Stimulated activated CD8-positive, alpha-beta memory T cell treated with anti-CD3 and anti-CD28 coated beads, Interleukin-4, amount 100 ng/mL, for 4 hours (primary cell): Measurements from ENCODE around the gene SERPINA5.

Experiments
- DNase-seq, 2 donors: peaks; one replicate each; pipeline ENCODE4 v3.0.0-alpha.2; 2020; ENCODE audit warnings: low read depth in 2 of 2, low spot score in 1 of 2

Gene SERPINA5, protein sequence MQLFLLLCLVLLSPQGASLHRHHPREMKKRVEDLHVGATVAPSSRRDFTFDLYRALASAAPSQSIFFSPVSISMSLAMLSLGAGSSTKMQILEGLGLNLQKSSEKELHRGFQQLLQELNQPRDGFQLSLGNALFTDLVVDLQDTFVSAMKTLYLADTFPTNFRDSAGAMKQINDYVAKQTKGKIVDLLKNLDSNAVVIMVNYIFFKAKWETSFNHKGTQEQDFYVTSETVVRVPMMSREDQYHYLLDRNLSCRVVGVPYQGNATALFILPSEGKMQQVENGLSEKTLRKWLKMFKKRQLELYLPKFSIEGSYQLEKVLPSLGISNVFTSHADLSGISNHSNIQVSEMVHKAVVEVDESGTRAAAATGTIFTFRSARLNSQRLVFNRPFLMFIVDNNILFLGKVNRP

GRCh38 chr14:94581127-94581999 lies at the start of gene SERPINA5:
Gene SERPINA5, plus strand, starts transcription at chr14:94581426. Its CDS starts 5,937 bp downstream, at chr14:94587363.
- no peak for DNase-seq

DNA sequence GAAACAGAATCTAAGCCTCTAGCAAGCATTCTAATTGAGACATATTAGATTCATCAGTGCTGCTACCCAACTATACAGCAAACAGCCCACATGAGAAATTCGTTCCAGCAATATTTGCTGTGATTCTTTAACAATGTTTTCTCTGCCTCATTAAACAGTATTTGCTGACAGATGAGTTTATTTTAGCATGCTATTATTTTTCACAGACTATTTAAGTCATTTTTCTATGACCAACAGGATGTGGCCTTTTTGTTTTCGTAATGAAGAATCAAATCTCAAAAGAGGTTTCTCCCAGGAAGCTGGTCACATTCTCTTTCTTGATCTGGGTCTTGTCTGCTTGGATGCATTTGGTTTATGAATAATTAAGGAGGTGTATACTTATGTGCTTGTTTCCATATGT lies 48.8 kb upstream of the SERPINA5 start:
- DNase-seq = no peak

DNA sequence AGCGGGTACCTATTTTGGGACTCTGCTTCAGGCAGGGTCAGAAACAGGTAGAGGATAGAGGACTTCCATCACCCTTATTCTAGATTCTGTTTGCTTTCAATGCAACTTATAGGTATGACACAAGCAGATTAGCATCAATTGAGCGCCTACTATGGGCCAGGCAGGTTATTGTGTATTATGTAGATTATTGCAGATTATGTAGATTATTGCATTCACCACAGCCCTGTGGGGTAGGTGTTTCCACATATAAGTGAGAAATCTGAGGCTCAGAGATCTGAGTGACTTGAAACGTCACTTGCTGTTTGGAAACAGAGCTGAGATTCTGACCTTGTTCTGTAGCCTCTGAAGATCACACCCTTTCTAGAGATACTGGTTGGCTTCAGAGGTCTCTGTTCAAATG lies 45.7 kb upstream of the SERPINA5 start:
- no peak for DNase-seq

- DNase-seq = no peak
Observed at GRCh38 chr14:94536836-94537235, 44.4 kb upstream of the SERPINA5 start.

DNA sequence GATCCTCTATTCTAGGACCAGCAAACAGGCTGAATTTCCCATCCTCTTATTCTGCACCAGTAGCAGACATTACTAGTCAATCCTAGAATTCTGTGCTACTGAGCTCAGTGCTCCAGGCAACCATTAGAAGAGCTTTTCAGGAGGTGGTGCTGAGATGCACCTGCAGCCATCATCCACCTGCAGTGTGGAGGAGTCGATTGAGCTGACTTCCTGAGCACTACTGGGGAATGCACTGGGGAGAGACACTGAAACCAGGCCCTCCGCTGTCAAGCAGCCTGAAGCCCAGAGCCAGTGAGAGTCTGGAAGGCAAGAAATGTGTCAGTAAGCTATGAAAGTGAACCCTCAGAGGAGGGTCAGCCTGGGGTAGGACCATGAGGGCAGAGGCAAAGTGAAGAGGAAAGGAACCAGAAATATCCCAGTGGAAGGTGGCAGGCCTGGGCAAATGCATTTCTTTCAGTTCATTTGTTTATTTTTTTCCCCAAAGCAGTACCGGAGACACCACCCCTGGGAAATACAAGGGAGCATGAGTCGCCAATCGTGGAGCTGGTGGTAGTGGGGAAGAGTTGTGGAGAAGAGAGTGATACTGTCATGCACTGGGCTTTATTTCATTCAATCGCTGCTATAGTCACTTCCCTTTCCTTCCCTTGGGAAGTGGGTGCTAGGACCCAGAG lies 43.0 kb upstream of the SERPINA5 start:
- DNase-seq = no peak

- no peak for DNase-seq
Observed at GRCh38 chr14:94539181-94539580, 42.0 kb upstream of the SERPINA5 start.

DNA sequence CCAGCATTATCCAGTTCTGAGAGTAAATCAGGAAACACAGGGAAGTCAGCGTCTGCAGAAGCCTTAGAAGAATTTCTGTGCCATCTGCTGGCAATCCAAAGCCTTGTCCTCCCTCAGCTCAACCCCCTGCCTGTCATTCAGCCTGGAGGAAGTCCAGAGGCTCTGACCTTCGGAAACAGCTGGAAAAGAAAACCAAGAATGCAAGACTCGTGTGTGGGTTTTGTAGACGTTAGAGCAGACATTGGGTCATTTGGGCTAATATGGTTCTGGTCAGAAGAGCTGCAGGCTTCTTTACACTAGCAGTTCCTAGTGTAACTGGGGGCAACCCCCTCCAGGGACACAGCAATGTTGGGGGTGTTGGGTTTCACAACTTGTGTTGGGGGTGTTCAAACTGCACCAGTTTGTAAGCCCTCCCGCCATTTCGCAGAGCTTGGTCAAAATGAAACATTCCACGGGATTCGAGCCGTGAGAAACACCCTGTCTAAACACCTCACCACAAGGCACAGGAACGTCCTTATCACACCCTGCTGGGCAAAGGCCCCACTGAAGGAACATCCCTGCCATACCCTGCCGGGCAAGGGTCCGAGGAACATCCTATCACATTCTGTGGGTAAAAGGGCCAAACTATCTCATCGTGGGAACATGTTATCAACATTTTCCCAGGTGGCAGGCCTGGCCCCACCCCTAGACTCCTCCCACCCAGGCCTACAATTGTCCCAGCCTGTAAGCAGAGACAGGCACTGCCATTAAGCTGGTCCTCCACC lies 41.0 kb upstream of the SERPINA5 start:
- DNase-seq = no peak

- no peak for DNase-seq
Observed at GRCh38 chr14:94541234-94541975, 39.8 kb upstream of the SERPINA5 start.

DNA sequence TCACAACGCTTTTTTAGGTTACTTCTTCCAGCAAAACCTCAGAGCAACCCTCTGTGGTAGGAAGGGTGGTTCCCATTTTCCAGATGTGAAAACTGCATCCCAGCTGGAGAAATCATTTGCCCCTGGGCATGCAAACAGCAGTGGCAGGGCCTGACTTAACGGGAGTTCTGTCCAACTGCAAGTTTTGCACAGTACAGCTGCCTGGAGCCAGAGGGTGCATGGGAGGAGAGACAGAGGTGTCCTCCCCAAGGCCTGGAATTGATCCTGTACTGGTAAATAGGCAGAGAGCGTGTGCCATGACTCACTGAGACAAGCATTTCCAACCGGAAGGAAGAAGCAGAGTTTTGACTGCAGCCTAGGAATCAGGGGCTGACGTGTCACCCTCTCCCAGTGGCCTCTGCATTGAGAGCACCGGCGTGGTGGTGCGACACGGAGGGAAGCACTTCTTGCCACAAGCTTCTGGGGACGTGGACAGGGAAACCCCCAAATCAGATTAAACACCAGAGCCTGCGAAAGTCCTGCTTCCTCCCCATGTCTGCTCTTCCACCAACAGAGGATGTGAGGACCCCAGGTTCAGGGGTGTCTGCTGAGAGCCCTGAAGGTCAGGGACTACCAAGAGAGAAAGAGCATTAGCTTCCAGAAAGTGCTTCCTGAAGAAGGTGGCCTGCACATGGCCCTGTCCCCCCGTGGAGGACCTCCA lies 39.0 kb upstream of the SERPINA5 start:
- DNase-seq = no peak

- no peak for DNase-seq
Observed at GRCh38 chr14:94542811-94543440, 38.3 kb upstream of the SERPINA5 start.

DNA sequence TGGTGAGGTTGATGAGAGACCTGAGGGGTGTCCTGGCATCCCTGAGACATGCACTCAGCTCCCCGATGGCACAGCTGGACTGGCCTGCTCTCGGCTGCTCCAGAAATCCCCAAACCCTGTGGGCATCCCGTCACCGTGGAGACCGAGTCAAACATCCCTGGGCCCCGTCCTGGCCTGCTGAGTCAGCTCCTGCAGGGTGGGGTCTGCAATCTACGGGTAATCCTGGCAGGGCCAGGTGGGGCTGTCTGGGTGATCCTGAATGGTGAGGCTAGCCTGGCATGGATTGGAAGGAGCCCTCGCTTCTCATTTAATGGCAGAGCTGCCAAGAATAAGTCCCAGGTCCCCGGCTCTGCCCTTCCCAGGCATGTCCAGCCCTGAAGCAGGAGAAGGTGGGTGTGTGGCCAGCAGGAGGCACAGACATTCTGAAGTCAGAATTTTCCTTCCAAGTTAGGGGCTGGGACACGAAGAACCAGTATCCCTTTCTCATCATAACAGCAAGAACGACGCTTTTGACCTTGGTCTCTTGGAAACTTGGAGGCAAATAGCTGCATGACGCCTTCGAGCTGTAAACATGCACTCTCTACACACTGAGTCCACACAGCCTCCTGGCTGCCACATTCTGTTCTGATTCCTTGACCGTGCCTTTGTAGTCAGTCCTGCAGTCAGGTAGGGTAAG lies 37.6 kb upstream of the SERPINA5 start:
- no peak for DNase-seq

- no peak for DNase-seq
Observed at GRCh38 chr14:94544726-94545125, 36.5 kb upstream of the SERPINA5 start.

GRCh38 chr14:94545131-94545841 lies 35.9 kb upstream of the SERPINA5 start:
- DNase-seq = no peak

- DNase-seq = no peak
Observed at GRCh38 chr14:94547151-94547680, 34.0 kb upstream of the SERPINA5 start.

DNA sequence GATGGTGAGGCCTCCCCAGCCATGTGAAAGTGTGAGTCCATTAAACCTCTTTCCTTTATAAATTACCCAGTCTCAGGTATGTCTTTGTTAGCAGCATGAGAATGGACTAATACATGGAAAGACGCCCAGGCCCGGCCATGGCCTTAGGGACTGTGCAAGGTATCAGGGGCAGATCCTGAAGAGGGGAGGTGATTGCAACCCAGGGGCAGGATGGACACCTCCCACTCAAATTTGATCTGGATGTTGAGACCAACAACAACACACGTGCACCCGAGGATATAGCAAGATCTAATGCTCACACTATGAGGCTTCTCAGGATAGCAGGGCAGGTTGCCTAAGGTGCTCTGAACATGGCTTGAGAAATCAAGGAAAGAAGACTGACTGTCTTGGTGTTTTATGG lies 33.5 kb upstream of the SERPINA5 start:
- DNase-seq = no peak

- no peak for DNase-seq
Observed at GRCh38 chr14:94548131-94548998, 32.9 kb upstream of the SERPINA5 start.
